ENCODE results near the gene FCGR2B. TPM values are rescaled to one million over a fixed set of nuclear protein-coding genes. Genes with fewer than 3 reads are reported as not detected.
"Not testable (repeated sequence)": the region's sequence is repeated elsewhere in the genome, so short reads cannot be mapped to it uniquely, and the experiment has no call there.

The FCGR2B gene
- total and polyA plus RNA-seq, 2 of the 13 experiments (the other 11 are each of a cell fraction or from before 2014, with no cell fraction given) = not detected

DNA sequence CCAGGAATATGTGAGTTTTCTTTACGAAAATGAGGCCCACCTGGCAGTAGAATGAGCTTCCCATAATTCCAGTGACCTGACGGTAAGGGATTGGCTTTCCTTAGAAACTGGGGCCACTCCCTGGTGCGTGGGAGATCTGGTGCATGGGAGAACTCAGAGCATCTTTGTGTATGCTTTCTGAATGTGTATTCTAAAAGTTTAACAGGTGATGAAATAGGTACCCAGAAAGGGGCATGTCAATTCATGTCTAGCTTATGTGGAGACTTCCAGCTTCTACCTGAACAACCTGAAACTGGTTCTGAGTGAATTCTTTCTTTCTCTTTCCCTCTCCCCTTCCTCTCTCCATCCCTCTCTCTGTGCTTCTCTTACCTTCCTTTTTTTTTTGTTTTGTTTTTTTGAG, 28.9 kb downstream of the FCGR2B start:
- Histone ChIP-seq H3K4me3 (replicated peaks in 1 of 3; ENCODE audit: insufficient read depth in 1 of 3, low read depth in 2 of 3, low read length in 3 of 3) (no peak overlapping the region), H3K4me1 (ENCODE audit: insufficient read depth, low read length) (no peaks in the 10 kb centered on the region), H3K9ac (ENCODE audit: insufficient read depth, low read depth, low read length) (no peak overlapping the region), H3K9me3 (ENCODE audit: low read length) (no peaks in the 10 kb centered on the region), H3K27me3 (ENCODE audit: control insufficient read depth in 1 of 2, insufficient read depth in 2 of 2, low read length in 2 of 2) (no peaks in the 10 kb centered on the region), H3K4me2 (ENCODE audit: low read depth, low read length) (no peak overlapping the region), H3K36me3 (replicated peaks in 1 of 2; ENCODE audit: control insufficient read depth in 1 of 2, insufficient read depth in 2 of 2, low read length in 2 of 2) (no peaks in the 10 kb centered on the region), H3K27ac (ENCODE audit: extremely low read length, insufficient read depth, low read length) (no peak overlapping the region), H4K20me1 (ENCODE audit: insufficient read depth, low read length) (no peaks in the 10 kb centered on the region), H2AFZ (ENCODE audit: low read length) (no peak overlapping the region), H3K79me2 (ENCODE audit: insufficient read depth, low read length) (no peaks in the 10 kb centered on the region)
- CTCF ChIA-PET (ENCODE audit: low intra/inter-chr PET ratio, low total read pairs) = no interaction called here
- no TSS peak for BruUV-seq (replicated peaks)
- intact Hi-C loops (cut with micrococcal nuclease; ENCODE audit: unreplicated experiment) (no loop called here), in situ Hi-C loops (cut with HindIII; ENCODE audit: extremely low pct_ligation_motif_present, low pct_unique_long_range_greater_than_20kb) (no loop called here)
- POLR2A ChIA-PET = no interaction called here
- 23% methylated on average over 3 of the region's 3 CpGs for WGBS (ENCODE audit: low lambda C conversion rate)
- TF ChIP-seq JUN (CRISPR knock-in tag; IDR thresholded peaks at IDR 0.05) = no peak
- TF ChIP-seq MTA3 (CRISPR knock-in tag; IDR thresholded peaks at IDR 0.05) = no peak
- TF ChIP-seq IRF9 (CRISPR knock-in tag; IDR thresholded peaks at IDR 0.05; ENCODE audit: borderline replicate concordance) = no peak
- no peak for TF ChIP-seq MED8 (CRISPR knock-in tag; IDR thresholded peaks at IDR 0.05; ENCODE audit: insufficient replicate concordance)
- no peak for TF ChIP-seq MED13 (CRISPR knock-in tag; IDR thresholded peaks at IDR 0.05)
- TF ChIP-seq IKZF4 (CRISPR knock-in tag; IDR thresholded peaks at IDR 0.05; ENCODE audit: borderline replicate concordance, low read depth, not compliant biosample characterization) = no peak
- no peak for TF ChIP-seq ATF7 (IDR thresholded peaks at IDR 0.05)
- no peak for TF ChIP-seq ATF7 (CRISPR knock-in tag; IDR thresholded peaks at IDR 0.05)
- no peak for TF ChIP-seq ATF5 (CRISPR knock-in tag; IDR thresholded peaks at IDR 0.05; ENCODE audit: low read depth)
- TF ChIP-seq ZNF460 (CRISPR knock-in tag; IDR thresholded peaks at IDR 0.05; ENCODE audit: borderline replicate concordance) = no peak
- TF ChIP-seq KAT2B (IDR thresholded peaks at IDR 0.05; ENCODE audit: borderline replicate concordance, low read depth, low read length) = no peak
- TF ChIP-seq ZNF616 (CRISPR knock-in tag; IDR thresholded peaks at IDR 0.05; ENCODE audit: low read depth) = no peak
- TF ChIP-seq KLF6 (CRISPR knock-in tag; IDR thresholded peaks at IDR 0.05) = no peak
- TF ChIP-seq, protein P1, sequence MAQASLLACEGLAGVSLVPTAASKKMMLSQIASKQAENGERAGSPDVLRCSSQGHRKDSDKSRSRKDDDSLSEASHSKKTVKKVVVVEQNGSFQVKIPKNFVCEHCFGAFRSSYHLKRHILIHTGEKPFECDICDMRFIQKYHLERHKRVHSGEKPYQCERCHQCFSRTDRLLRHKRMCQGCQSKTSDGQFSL (CRISPR knock-in tag; IDR thresholded peaks at IDR 0.05) = no peak
- no peak for TF ChIP-seq ZFAT (CRISPR knock-in tag; conservative IDR thresholded peaks at IDR 0.05)
- ATAC-seq (no peak), DNase-seq (ENCODE audit: low spot score) (no peak), FAIRE-seq (no peak)

GRCh38 chr1:161693020-161693712, 30.2 kb downstream of the FCGR2B start:
- POLR2A ChIA-PET = not testable (repeated sequence)

More at GRCh38 chr1:161693020-161693712, 30.2 kb downstream of the FCGR2B start:
- H3K4me3 ChIP-seq (replicated peaks in 1 of 3; ENCODE audit: insufficient read depth in 1 of 3, low read depth in 2 of 3, low read length in 3 of 3); H3K4me1 ChIP-seq (ENCODE audit: insufficient read depth, low read length); H3K27ac ChIP-seq (ENCODE audit: extremely low read length, insufficient read depth, low read length); H3K9ac ChIP-seq (ENCODE audit: insufficient read depth, low read depth, low read length); CTCF ChIA-PET (ENCODE audit: low intra/inter-chr PET ratio, low total read pairs); BruUV-seq (replicated peaks); in situ Hi-C loops (cut with HindIII; ENCODE audit: extremely low pct_ligation_motif_present, low pct_unique_long_range_greater_than_20kb); ATAC-seq; H4K20me1 ChIP-seq (ENCODE audit: insufficient read depth, low read length); H3K79me2 ChIP-seq (ENCODE audit: insufficient read depth, low read length); H3K9me3 ChIP-seq (ENCODE audit: low read length); FAIRE-seq; H3K36me3 ChIP-seq (replicated peaks in 1 of 2; ENCODE audit: control insufficient read depth in 1 of 2, insufficient read depth in 2 of 2, low read length in 2 of 2); H2AFZ ChIP-seq (ENCODE audit: low read length); H3K4me2 ChIP-seq (ENCODE audit: low read depth, low read length); DNase-seq (ENCODE audit: low spot score); H3K27me3 ChIP-seq (ENCODE audit: control insufficient read depth in 1 of 2, insufficient read depth in 2 of 2, low read length in 2 of 2); intact Hi-C loops (cut with micrococcal nuclease; ENCODE audit: unreplicated experiment): not testable (repeated sequence)
- 70% methylated on average over 3 of the region's 14 CpGs for WGBS (ENCODE audit: low lambda C conversion rate)
